ENCODE results near the gene SMAP2.

Gene SMAP2

GRCh38 chr1:40422630-40423263 is 49.2 kb downstream of the SMAP2 start:
- no peak for DNase-seq

DNA sequence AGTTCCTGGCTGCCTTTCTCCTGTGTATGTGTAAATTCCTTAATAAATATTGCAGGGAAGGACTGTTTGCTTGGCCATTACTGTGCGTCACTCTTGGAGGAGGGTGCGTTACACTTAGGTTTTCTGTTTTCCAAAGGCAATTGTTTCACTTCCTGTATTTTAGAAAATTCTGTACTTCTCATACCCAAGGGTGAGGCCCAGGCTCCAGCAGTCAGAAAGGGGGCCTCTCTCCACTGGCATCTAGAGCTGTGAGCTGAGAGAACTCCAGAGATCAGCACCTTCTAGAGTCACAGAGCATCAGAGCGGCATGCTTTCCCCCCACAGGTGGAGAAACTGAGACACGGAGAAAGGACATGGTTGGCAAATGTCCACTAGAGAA is 49.7 kb downstream of the SMAP2 start:
- no peak for DNase-seq

GRCh38 chr1:40423951-40424618 is 50.6 kb downstream of the SMAP2 start:
- no peak for DNase-seq

DNA sequence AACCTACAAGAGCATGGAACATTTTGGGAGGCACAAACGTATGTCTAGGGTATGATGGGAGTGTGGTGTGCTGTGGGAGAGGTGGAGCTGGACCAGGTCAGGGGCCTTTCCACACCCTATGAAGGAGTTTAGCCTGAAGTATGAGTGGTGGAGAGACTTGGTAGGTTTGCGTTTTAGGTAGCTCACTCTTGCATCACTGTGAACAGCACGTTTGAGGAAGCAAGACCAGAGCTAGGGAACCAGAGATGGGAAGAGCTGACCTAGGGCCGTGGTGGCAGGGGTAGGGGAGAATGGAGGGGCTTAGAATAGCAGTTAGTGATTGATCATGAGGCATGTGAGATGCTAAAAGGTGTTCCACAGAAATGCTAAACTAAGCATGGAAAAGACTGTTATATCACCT is 51.7 kb downstream of the SMAP2 start:
- no peak for DNase-seq

- no peak for DNase-seq
Measured at GRCh38 chr1:40431385-40431784, 57.9 kb downstream of the SMAP2 start.

DNA sequence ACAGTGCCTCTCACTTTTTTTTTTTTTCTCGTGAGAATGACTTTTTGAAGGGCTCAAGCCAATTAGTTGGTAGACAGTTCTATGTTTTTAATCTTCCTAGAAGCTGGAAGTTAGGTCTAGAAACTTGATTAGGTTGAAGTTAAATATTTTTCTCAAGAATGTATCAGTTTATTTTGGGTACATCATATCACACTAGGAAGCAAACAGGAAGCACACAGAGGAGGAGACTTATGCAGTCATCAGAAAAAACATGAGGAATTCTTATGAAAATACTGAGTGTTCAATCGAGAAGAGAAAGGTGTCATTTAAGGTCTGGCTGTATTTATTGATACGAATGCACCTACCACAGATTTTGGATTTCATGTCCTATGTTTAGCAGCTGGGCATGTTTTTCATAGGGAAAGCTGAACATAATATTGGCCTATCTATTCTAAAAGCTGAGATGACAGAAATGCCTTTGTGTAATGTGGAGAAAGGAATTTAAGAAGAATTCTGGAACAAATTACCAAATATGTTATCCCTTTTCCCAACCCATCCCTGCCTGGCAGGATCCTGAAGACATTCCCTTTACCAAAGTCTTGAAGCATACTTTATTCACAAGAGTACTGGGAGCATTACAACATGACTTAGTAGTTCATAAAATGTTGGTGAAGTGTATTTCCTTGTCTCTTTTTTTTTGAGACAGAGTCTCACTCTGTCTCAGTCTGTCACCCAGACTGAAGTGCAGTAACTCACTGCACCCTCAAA is 59.3 kb downstream of the SMAP2 start:
- DNase-seq = no peak

GRCh38 chr1:40435471-40435870 is 61.9 kb downstream of the SMAP2 start:
- DNase-seq = no peak

DNA sequence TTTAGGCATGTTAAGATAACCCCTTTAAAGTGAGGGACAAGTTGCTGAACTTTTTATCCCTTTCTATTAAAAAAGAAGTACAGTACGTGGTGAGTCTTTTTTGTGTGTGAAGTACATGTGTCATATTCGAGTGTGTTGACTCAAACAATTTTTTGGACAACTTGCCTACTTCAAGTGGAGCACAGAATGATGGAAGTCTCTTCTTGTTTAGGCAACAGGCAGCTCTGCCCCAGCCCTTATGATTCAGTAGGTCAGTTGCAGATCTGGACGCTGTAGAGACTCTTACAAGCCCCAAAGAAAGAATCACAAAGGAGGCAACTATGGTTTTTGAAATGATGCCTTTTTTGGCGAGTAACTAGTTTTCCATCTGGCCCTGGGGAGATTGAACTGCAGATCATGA is 62.3 kb downstream of the SMAP2 start:
- no peak for DNase-seq

GRCh38 chr1:40438391-40439015 is 65.0 kb downstream of the SMAP2 start:
- DNase-seq = peak; percentile 58

DNA sequence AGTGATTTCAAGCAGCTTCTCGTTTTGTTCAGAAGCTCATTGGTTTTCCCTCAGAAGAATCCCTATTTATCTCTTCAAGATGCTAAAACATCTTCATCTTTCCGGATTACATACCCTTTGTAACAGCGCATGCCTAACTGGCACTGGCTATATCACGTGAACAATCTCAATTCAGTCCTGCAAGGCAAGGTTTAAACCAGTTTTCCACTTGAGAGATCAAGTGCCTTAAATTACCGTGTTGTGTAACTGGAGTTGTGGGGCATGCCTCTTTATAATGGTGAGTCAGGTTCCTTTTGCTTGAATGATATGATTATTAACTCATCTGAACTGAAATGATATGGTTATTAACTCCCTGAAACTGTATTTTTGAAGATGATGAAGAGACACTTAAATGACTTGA is 65.7 kb downstream of the SMAP2 start:
- no peak for DNase-seq

- DNase-seq = peak; percentile 97
Measured at GRCh38 chr1:40449684-40450494, 76.4 kb downstream of the SMAP2 start, which contains the start of gene ZFP69B. TSS of gene ZFP69B (plus strand) at chr1:40450476. CDS start at chr1:40450962, 486 bp downstream.

DNA sequence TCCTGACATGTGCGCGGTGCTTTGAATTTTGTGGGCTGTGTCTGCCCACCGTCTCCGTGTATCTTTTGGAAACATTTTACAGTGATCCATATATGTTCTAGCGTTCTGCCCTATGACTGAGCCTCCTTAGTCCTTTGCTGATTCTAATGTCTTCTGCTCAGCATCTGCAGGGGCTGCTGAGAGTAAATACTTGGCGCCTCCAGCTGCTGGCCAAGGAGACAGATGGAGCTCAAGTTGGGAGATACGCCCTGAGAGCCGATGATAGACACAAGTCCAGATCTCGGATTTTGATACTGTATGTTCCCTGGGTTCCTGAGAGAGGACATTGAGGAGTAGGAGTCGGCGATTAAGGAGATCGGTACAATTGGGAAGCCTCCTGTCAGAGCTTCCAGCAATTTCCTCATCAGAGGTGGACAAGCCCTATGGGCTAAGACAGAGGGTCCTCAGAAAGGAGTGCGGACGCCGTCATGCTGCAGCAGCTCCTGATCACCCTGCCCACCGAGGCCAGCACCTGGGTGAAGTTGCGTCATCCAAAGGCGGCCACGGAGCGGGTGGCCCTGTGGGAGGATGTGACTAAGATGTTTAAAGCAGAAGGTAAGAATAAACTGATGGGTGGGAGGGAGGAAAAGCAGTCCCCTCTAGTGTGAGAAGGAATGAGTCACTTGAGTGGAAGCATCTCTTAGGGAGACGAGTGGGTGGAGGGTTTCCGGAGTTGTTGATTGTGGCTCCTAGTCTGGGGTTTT is 77.1 kb downstream of the SMAP2 start:
- DNase-seq = peak; percentile 85

GRCh38 chr1:40451238-40451585 is 77.7 kb downstream of the SMAP2 start:
- DNase-seq = no peak

GRCh38 chr1:40454873-40455272 is 81.3 kb downstream of the SMAP2 start:
- no peak for DNase-seq

DNA sequence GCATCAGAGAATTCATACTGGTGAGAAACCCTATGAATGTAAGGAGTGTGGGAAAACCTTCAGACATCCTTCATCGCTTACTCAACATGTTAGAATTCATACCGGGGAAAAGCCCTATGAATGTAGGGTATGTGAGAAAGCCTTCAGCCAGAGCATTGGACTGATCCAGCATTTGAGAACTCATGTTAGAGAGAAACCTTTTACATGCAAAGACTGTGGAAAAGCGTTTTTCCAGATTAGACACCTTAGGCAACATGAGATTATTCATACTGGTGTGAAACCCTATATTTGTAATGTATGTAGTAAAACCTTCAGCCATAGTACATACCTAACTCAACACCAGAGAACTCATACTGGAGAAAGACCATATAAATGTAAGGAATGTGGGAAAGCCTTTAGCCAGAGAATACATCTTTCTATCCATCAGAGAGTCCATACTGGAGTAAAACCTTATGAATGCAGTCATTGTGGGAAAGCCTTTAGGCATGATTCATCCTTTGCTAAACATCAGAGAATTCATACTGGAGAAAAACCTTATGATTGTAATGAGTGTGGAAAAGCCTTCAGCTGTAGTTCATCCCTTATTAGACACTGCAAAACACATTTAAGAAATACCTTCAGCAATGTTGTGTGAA is 89.5 kb downstream of the SMAP2 start:
- peak; percentile 4 for DNase-seq

DNA sequence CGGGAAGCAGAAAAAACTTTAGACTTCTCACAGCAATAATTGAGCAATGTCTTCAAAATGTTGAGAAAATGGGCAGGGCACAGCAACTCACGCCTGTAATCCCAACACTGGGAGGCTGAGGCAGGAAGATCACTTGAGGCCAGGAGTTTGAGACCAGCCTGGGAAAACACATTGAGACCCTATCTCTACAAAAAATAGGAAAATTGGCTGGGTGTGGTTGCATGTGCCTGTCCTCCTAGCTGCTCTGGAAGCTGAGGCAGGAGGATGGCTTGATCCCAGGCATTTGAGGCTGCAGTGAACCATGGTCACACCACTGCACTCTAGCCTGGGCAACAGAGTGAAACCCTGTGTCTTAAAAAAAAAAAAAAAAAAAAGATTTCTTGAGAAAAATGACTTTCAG is 95.8 kb downstream of the SMAP2 start:
- DNase-seq = no peak

All from NCI-H82 (cell line).